Posterior vena cava (tissue), 2 donors: Measurements from ENCODE around the gene MUTYH. TPM values are rescaled to one million over a fixed set of nuclear protein-coding genes. Genes with fewer than 3 reads are reported as not detected.
"Not testable (repeated sequence)": the region's sequence is repeated elsewhere in the genome, so short reads cannot be mapped to it uniquely, and the experiment has no call there.

Experiments used
- DNase-seq: peaks from one replicate; pipeline ENCODE4 v3.0.0-alpha.2; 2020; ENCODE audit warnings: low spot score
- intact Hi-C, 2 donors: fragments of 100-400 bp; cut with DNase I; formaldehyde crosslinking; loops; one replicate each; pipeline versions ENCODE4 v1.14.1 to v1.14.2; 2022 to 2023
- long read RNA-seq, 2 donors: library from polyadenylated mRNA; unstranded; transcript quantifications; one replicate each; pipeline ENCODE4 v2.0.0, GENCODE V29; 2020 to 2021
- total RNA-seq, 2 donors: library from RNA; stranded (reverse); fragmentation: NEBNext Ultra II Directional; extraction: Animal tissue kit (Norgen Biotek cat#: 25700); gene quantifications; one replicate each; pipeline ENCODE4 v1.2.1, GENCODE V29; 2021
- donor health status: DM: yes; HTN: yes; CAD: no.
- donor health status: DM: yes; HTN: yes; CAD: no.

Gene MUTYH
- 10 to 100 TPM; 15.1 to 15.7 TPM for total RNA-seq
- long read RNA-seq, donor 1, partial matches to known transcripts = 0 of 3 reads
- long read RNA-seq, donor 1, other reads (novel, unspliced or antisense) = 2 of 3 reads
- long read RNA-seq, donor 2, transcript MUTYH-205 (16 exons, 1,809 nt) = minor isoform, 6 of 67 reads
- long read RNA-seq, donor 2, transcript MUTYH-206 (16 exons, 1,888 nt) = major isoform, 15 of 67 reads
- long read RNA-seq, donor 2, partial matches to known transcripts = 2 of 67 reads
- long read RNA-seq, donor 2, other reads (novel, unspliced or antisense) = 32 of 67 reads

- intact Hi-C loops = loop anchor here in 1 of 2 donors (5.0 kb wide), 1 partner anchor 1078 kb away; no protein-coding TSS in a partner anchor
- peak; percentile 98 for DNase-seq
These were observed at the start of gene MUTYH, which contains the start of gene TOE1 for GRCh38 chr1:45339789-45340558. MUTYH (minus strand) TSS chr1:45340440; CDS start chr1:45334505, 5,935 bp downstream. TOE1 (plus strand) TSS chr1:45340170; CDS start chr1:45340253, 83 bp downstream.

DNA sequence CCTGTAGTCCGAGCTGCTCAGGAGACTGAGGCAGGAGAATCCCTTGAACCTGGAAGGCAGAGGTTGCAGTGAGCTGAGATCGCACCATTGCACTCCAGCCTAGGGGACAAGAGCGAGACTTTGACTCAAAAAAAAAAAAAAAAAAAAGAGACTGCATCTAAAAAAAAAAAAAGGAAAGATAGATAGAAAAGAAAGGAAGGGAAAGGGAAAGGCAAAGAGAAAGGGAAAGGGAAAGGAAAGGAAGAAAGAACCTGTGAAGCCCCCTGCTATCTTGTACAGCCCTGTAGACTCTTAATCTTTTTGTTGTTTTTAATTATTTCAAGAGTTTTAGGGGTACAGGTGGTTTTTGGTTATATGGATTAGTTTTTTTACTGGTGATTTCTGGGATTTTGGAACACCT is 46.0 kb upstream of the MUTYH start:
- intact Hi-C loops = no loop called here
- no peak for DNase-seq

DNA sequence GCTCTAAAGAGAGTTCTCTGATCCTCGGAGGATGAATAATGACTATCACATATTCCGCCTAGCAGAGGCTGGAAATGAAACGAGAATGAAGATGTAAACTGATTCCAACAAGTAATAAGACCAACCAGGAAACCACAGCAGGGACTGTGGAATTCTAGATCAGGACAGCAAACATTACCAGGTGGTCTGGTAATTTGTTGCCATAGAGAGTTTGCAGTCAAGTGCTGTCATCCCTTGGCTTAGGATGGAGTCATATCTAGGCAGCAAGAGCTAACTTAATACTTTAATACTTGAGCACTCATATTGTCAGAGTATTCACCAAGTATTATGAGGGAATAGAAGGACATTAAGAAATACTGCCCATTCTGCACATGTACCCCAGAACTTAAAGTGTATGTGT is 45.1 kb upstream of the MUTYH start:
- intact Hi-C loops = no loop called here
- no peak for DNase-seq

- DNase-seq, intact Hi-C loops: not testable (repeated sequence)
These were observed 44.0 kb upstream of the MUTYH start for GRCh38 chr1:45384213-45384612.

DNA sequence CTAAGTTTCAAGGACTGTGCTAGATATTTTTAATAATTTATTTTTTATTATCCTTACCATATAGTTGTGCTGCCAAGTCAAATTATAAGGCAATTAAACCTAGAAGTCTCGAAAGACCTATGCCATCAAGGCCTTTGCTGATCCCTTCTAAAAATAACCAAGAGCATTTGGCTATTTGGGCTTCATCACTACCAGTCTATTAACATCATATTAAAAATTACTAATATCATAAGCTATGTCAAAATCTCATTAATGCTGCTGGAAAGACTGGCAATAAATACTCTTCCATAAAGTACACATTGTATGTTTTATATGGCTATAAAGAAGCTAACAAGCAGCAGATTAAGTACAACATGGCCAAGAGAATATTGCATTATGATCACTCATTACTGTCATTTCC is 43.0 kb upstream of the MUTYH start:
- DNase-seq = no peak
- intact Hi-C loops = no loop called here

GRCh38 chr1:45381243-45381642 is 41.0 kb upstream of the MUTYH start:
- intact Hi-C loops = no loop called here
- DNase-seq = no peak

- intact Hi-C loops = no loop called here
- no peak for DNase-seq
These were observed 40.5 kb upstream of the MUTYH start for GRCh38 chr1:45380730-45381129.

GRCh38 chr1:45380125-45380524 is 39.9 kb upstream of the MUTYH start:
- no peak for DNase-seq
- intact Hi-C loops = no loop called here

GRCh38 chr1:45379524-45379923 is 39.3 kb upstream of the MUTYH start:
- no peak for DNase-seq
- intact Hi-C loops = no loop called here

DNA sequence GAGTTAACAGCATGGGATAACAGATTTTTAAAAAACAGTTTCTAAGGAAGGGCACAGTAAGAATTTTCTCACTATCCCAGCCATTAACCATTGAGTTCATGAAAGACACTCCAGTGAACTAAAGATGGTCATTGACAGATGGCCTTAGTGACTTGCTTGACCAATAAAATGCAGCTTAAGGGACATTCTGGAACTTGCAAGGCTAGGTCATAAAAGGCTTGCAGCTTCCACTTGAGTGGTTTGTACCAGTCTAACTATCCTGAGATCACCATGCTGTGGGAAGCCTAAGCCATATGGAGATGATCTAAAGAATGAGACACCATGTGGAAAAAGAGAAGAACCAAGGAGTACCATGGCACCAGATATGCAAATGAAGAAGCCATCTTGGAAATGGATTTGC is 37.9 kb upstream of the MUTYH start:
- DNase-seq = no peak
- intact Hi-C loops = no loop called here

- DNase-seq = no peak
- intact Hi-C loops = no loop called here
These were observed 35.2 kb upstream of the MUTYH start for GRCh38 chr1:45375104-45376090.

- intact Hi-C loops = no loop called here
- DNase-seq = no peak
These were observed 33.3 kb upstream of the MUTYH start for GRCh38 chr1:45373573-45373972.

GRCh38 chr1:45370575-45370974 is 30.3 kb upstream of the MUTYH start:
- intact Hi-C loops = no loop called here
- DNase-seq = no peak

DNA sequence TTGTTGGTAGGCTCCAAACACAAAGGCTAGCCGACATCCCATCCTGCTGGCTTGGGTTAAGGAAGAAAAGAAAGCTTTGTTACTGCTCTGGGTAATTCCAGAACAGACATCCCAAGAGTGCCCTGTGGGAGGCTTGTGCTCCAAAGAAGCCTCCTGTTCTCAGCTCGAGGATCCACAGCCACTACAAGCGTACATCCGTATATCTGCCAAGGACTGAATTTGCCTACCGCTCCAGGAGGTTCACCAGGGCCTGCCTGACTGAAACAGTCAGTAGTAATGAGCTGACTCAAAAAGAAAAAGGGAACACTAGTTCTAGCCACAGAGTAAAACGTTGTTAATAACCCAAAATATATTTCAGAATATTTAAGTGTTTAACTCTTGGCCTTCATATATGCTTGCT is 24.8 kb upstream of the MUTYH start:
- intact Hi-C loops = no loop called here
- no peak for DNase-seq

DNA sequence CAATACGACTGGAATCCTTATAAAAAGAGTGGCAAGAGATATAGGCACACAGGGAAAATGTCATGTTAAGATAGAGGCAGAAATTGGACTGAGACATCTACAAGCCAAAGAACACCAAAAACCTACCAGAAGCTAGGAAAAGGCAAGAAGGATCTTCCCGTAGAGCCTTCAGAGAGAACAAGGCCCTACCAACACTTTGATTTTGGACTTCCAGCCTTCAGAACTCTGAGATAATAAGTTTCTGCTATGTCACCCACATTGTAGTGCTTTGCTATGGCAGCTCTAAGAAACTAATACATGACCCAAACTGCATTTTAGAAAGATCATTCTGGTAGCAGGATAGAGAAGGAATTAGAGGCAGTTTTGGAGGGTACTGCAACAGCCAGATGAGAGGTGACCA is 24.1 kb upstream of the MUTYH start:
- intact Hi-C loops = loop anchor here (5.0 kb wide), 2 partner anchors 128 to 203 kb away; partner anchors contain the start of gene TESK2 (in 1 of the 2)
- no peak for DNase-seq

DNA sequence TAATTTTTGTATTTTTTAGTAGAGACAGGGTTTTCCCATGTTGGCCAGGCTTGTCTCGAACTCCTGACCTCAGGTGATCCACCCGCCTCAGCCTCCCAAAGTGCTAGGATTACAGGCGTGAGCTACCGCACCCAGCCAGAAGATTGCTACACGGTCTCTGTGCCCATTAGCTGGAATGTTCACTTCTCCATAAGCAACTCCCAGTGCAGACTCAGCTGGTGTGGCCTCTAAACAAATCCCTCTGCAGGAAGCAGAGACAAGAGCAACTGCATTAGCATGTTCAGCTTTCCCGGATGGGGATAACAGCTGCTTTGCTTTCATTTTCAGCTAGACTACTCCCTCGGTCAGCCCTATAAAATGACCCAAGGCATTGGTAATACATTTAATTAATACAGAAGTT is 20.7 kb upstream of the MUTYH start:
- DNase-seq = not testable (repeated sequence)
- intact Hi-C loops = loop anchor here (2.0 to 5.0 kb wide), 3 partner anchors 130 to 206 kb away; partner anchors contain the start of gene TESK2 (in 2 of the 2)

DNA sequence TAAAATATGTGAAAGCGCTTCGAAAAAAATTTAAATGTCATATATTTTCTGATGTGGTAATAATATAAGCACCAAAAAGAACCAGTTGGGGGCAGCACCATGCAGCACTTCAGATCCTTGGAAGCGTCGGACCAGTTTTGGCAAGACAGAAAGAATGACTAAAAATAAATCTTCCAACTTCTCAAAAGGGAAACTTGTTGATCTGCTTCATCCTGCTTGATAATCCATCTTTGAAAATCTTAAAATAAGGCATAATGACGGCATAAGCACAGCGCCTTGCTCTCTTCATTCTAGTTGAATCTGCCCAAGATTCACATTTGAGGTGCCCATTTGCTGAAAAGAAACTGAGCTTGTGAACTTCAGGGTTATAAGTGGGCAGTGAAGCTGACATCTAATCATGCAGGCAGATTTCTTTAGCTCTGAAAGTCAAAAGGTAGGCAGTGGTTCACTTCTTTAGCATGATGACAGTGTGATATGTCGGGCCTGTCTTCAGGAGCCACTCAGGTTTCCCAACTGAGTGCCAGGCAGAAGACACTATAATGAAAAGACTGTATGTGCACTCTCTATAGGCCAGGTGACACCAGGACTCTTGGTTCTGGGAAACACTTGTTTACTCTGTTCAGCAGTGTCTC is 19.8 kb upstream of the MUTYH start:
- intact Hi-C loops = loop anchor here (2.0 to 5.0 kb wide), 3 partner anchors 131 to 207 kb away; partner anchors contain the start of gene TESK2 (in 2 of the 2)
- no peak for DNase-seq

DNA sequence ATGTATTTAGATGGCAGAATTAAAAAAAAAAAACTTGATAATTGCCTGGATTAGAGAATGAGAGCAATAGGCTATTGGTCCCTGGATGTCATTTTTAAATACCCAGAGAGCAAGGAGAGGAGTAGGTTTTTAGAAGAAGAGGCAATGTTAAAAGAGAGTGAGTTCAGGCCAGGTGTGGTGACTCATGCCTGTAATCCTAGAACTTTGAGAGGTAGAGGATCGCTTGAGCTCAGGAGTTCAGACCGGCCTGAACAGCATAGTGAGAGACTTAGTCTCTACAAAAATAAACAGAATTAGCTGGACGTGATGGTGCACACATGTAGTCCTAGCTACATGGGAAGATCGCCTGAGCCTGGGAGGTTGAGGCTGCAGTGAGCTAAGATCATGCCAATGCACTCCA is 15.9 kb upstream of the MUTYH start:
- intact Hi-C loops = no loop called here
- DNase-seq = no peak

GRCh38 chr1:45355683-45356082 is 15.4 kb upstream of the MUTYH start:
- intact Hi-C loops = no loop called here
- no peak for DNase-seq
